Measurements from ENCODE around the gene SYT11.

DNA sequence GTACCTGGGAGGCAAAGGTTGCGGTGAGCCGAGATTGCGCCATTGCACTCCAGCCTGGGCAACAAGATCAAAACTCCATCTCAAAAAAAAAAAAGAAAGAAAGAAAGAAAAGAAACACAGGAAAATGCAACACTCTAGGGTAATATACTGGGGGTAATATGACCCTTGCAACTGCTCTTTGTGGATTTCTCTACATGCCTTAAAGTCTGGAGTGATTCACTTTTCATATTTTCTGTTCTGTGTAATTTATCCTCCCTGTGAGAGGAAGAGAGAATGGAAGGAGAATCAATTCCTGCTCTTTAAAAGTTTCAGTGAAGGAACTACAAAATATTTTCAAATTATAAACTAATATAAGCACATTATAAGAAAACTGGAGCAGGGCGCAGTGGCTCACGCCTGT lies 29.1 kb downstream of the SYT11 start:
- TF ChIP-seq CTCF (conservative IDR thresholded peaks at IDR 0.05; ENCODE audit: low read length) (no peak), EZH2phosphoT487 (IDR thresholded peaks at IDR 0.05; ENCODE audit: borderline replicate concordance) (no peak)
